ENCODE measurements around the gene THYN1.

THYN1 gene

GRCh38 chr11:134238956-134239355 lies 14.2 kb downstream of the THYN1 start:
- H3K9me2 ChIP-seq (replicated peaks; ENCODE audit: insufficient read depth, low read length), result no peaks in the 10 kb centered on the region
- H3F3A ChIP-seq (ENCODE audit: insufficient read depth), result no peaks in the 10 kb centered on the region
- no peaks in the 10 kb centered on the region for H3K27me3 ChIP-seq (ENCODE audit: low read length)
- no peak overlapping the region for H3K9ac ChIP-seq (ENCODE audit: low read length)
- H3K36me3 ChIP-seq (ENCODE audit: low read length), result no peaks in the 10 kb centered on the region
- H3K79me2 ChIP-seq (ENCODE audit: insufficient read depth, low read length), result no peaks in the 10 kb centered on the region
- no peak overlapping the region for H3K4me2 ChIP-seq (ENCODE audit: low read depth, low read length, poor library complexity, severe bottlenecking)
- no peak overlapping the region for H3K4me3 ChIP-seq (ENCODE audit: insufficient read depth, low read length, poor library complexity, severe bottlenecking)
- H3K27ac ChIP-seq (ENCODE audit: low read depth, low read length), result no peak overlapping the region
- no peak for TF ChIP-seq CTCF (IDR thresholded peaks at IDR 0.05; ENCODE audit: insufficient read depth, low read length, poor library complexity, severe bottlenecking)
- TF ChIP-seq EZH2phosphoT487 (conservative IDR thresholded peaks at IDR 0.05; ENCODE audit: low read length), result no peak
- no peak overlapping the region for H2AFZ ChIP-seq (ENCODE audit: low read depth, low read length, severe bottlenecking)
- H4K20me1 ChIP-seq (ENCODE audit: low read depth, low read length), result no peaks in the 10 kb centered on the region
- H3K9me3 ChIP-seq (ENCODE audit: insufficient read depth, low read length), result no peaks in the 10 kb centered on the region

DNA sequence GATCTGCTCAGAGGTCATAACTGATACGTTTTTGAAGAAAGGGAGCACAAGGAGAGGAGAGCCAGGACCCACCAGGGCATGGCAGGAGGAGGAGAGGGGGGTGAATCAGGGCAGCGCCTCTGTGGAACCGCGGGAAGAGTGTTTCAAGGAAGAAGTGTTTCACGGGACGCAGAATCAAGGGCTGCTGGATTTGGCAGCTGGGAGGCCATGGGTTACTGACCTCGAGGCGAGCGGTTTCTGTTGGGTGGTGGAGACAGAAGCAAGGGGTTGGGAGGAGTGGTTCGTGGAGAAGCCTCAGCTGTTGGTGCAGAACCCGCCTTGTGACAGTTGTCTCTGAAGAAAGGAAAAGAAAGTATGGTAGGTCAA lies 15.6 kb downstream of the THYN1 start:
- Histone ChIP-seq H3K36me3 (ENCODE audit: low read length) (no peaks in the 10 kb centered on the region), H3K27me3 (ENCODE audit: low read length) (no peaks in the 10 kb centered on the region), H3F3A (ENCODE audit: insufficient read depth) (no peaks in the 10 kb centered on the region), H3K27ac (ENCODE audit: low read depth, low read length) (no peak overlapping the region), H3K4me2 (ENCODE audit: low read depth, low read length, poor library complexity, severe bottlenecking) (no peak overlapping the region), H2AFZ (ENCODE audit: low read depth, low read length, severe bottlenecking) (no peak overlapping the region), H3K9me3 (ENCODE audit: insufficient read depth, low read length) (no peaks in the 10 kb centered on the region), H3K4me3 (ENCODE audit: insufficient read depth, low read length, poor library complexity, severe bottlenecking) (no peak overlapping the region), H4K20me1 (ENCODE audit: low read depth, low read length) (no peaks in the 10 kb centered on the region), H3K79me2 (ENCODE audit: insufficient read depth, low read length) (no peaks in the 10 kb centered on the region), H3K9ac (ENCODE audit: low read length) (no peak overlapping the region), H3K9me2 (replicated peaks; ENCODE audit: insufficient read depth, low read length) (no peaks in the 10 kb centered on the region)
- TF ChIP-seq CTCF (IDR thresholded peaks at IDR 0.05; ENCODE audit: insufficient read depth, low read length, poor library complexity, severe bottlenecking), result no peak

GRCh38 chr11:134236834-134237556 lies 16.2 kb downstream of the THYN1 start:
- Histone ChIP-seq H3K9me2 (replicated peaks; ENCODE audit: insufficient read depth, low read length) (no peaks in the 10 kb centered on the region), H3K9ac (ENCODE audit: low read length) (no peak overlapping the region), H3K36me3 (ENCODE audit: low read length) (no peaks in the 10 kb centered on the region), H3K27me3 (ENCODE audit: low read length) (no peaks in the 10 kb centered on the region), H2AFZ (ENCODE audit: low read depth, low read length, severe bottlenecking) (no peak overlapping the region), H4K20me1 (ENCODE audit: low read depth, low read length) (no peaks in the 10 kb centered on the region), H3K79me2 (ENCODE audit: insufficient read depth, low read length) (no peaks in the 10 kb centered on the region), H3K4me3 (ENCODE audit: insufficient read depth, low read length, poor library complexity, severe bottlenecking) (no peak overlapping the region), H3K4me2 (ENCODE audit: low read depth, low read length, poor library complexity, severe bottlenecking) (no peak overlapping the region), H3K9me3 (ENCODE audit: insufficient read depth, low read length) (no peaks in the 10 kb centered on the region), H3K27ac (ENCODE audit: low read depth, low read length) (no peak overlapping the region), H3F3A (ENCODE audit: insufficient read depth) (no peaks in the 10 kb centered on the region)
- no peak for TF ChIP-seq EZH2phosphoT487 (conservative IDR thresholded peaks at IDR 0.05; ENCODE audit: low read length)
- no peak for TF ChIP-seq CTCF (IDR thresholded peaks at IDR 0.05; ENCODE audit: insufficient read depth, low read length, poor library complexity, severe bottlenecking)

All from SU-DHL-6 (cell line).